Activated naive CD4-positive, alpha-beta T cell treated with anti-CD3 and anti-CD28 coated beads for 36 hours (primary cell): ENCODE results near the gene TSPAN32. TPM values are rescaled to one million over a fixed set of nuclear protein-coding genes. Genes with fewer than 3 reads are reported as not detected.
"Not testable (repeated sequence)": the region's sequence is repeated elsewhere in the genome, so short reads cannot be mapped to it uniquely, and the experiment has no call there.

Experiments
- CTCF ChIA-PET: fragments of 350-600 bp; sonication (Branson Sonifier 250); formaldehyde crosslinking; loops from one replicate; lab custom pipeline; 2021; ENCODE audit warnings: antibody characterized with exemption; lab: Charles Lee
- DNase-seq: peaks from one replicate; pipeline ENCODE4 v3.0.0-alpha.2; 2020
- H3K27ac Mint-ChIP-seq: one replicate; pipeline ENCODE4 v1.8.0; 2021; ENCODE audit warnings: mild to moderate bottlenecking, mixed read lengths
- H3K27me3 Mint-ChIP-seq: one replicate; pipeline ENCODE4 v1.8.0; 2021; ENCODE audit warnings: low read depth, mixed read lengths
- H3K36me3 Mint-ChIP-seq: one replicate; pipeline ENCODE4 v1.8.0; 2021; ENCODE audit warnings: low read depth, mixed read lengths
- H3K4me1 Mint-ChIP-seq: one replicate; pipeline ENCODE4 v1.8.0; 2021; ENCODE audit warnings: low read depth, mixed read lengths
- H3K4me3 Mint-ChIP-seq: one replicate; pipeline ENCODE4 v1.8.0; 2021; ENCODE audit warnings: mild to moderate bottlenecking, moderate library complexity, mixed read lengths
- H3K9me3 Mint-ChIP-seq: one replicate; pipeline ENCODE4 v1.8.0; 2021; ENCODE audit warnings: mixed read lengths
- intact Hi-C: fragments of 100-400 bp; cut with micrococcal nuclease; formaldehyde crosslinking; loops from one replicate; pipeline ENCODE4 v1.15.1; 2023
- total RNA-seq, 2 experiments: library from RNA; stranded (reverse); gene quantifications; one replicate each; pipeline ENCODE4 v1.2.3, GENCODE V29; 2021

The TSPAN32 gene
- total RNA-seq, 2 experiments from 2014 or later: 5.0 to 5.3 TPM

- Mint-ChIP-seq H3K4me3 (no peak overlapping the region), H3K27me3 (no peaks in the 10 kb centered on the region), H3K27ac (no peak overlapping the region), H3K36me3 (peaks cover 4% of the 10 kb centered on the region), H3K4me1 (no peaks in the 10 kb centered on the region), H3K9me3 (peaks cover 21% of the 10 kb centered on the region)
- CTCF ChIA-PET: no interaction called here
- intact Hi-C loops: no loop called here
- DNase-seq: no peak
These were observed 44.2 kb downstream of the TSPAN32 start for GRCh38 chr11:2346014-2346413.

GRCh38 chr11:2346586-2347307 is 44.9 kb downstream of the TSPAN32 start:
- intact Hi-C loops: no loop called here
- no peak for DNase-seq
- Mint-ChIP-seq H3K27ac (no peak overlapping the region), H3K4me1 (no peaks in the 10 kb centered on the region), H3K36me3 (peaks cover 4% of the 10 kb centered on the region), H3K4me3 (no peak overlapping the region), H3K27me3 (no peaks in the 10 kb centered on the region), H3K9me3 (peaks cover 21% of the 10 kb centered on the region)
- CTCF ChIA-PET: no interaction called here

DNA sequence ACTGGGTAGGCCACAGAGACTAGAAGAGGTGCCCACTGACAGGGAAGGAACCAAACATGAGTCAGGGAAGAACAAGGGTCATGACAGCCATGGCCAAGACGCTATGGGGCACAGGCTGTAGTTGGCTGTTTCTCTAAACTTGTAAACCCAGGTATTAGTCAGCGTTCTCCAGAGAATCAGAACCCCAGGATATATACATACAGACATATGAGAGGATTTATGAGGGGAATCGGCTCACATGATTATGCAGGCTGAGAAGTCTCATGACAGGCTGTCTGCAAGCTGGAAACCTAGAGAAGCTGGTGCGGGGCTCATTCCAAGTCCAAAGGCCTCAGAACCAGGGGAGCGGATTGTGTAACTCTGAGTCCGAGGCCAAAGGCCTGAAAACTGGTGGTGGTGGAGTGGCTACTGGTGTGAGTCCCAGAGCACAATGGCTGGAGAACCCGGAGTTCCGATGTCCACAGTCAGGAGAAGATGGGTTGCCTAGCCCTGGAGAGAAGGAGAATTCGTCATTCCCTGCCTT is 45.6 kb downstream of the TSPAN32 start:
- Mint-ChIP-seq H3K27ac (no peak overlapping the region), H3K9me3 (peaks cover 19% of the 10 kb centered on the region), H3K36me3 (peaks cover 4% of the 10 kb centered on the region), H3K4me1 (no peaks in the 10 kb centered on the region), H3K4me3 (no peak overlapping the region), H3K27me3 (no peaks in the 10 kb centered on the region)
- intact Hi-C loops: no loop called here
- DNase-seq: no peak
- CTCF ChIA-PET: no interaction called here

DNA sequence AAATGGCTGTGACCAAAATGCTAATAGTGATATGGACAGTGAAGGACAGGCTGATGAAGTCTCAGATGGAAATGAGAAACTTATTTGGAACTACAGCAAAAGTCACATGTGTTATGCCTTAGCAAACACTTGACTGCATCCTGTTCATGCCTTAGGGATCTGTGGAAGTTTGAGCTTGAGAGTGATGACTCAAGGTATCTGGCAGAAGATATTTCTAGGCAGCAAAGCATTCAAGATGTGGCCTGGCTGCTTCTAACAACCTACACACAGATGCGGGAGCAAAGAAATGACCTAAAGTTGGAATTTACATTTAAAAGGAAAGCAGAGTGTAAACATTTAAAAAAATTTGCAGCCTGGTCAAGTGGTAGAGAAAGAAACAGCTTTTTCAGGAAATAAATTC is 47.2 kb downstream of the TSPAN32 start:
- intact Hi-C loops: no loop called here
- DNase-seq: no peak
- Mint-ChIP-seq H3K36me3 (peaks cover 4% of the 10 kb centered on the region), H3K4me1 (no peaks in the 10 kb centered on the region), H3K4me3 (no peak overlapping the region), H3K9me3 (peaks cover 15% of the 10 kb centered on the region), H3K27me3 (no peaks in the 10 kb centered on the region), H3K27ac (no peak overlapping the region)
- CTCF ChIA-PET: no interaction called here

- no peaks in the 10 kb centered on the region for H3K27me3 Mint-ChIP-seq
- no peak for DNase-seq
- intact Hi-C loops: no loop called here
- H3K4me3 Mint-ChIP-seq: no peak overlapping the region
- no peaks in the 10 kb centered on the region for H3K4me1 Mint-ChIP-seq
- peaks cover 9% of the 10 kb centered on the region for H3K9me3 Mint-ChIP-seq
- H3K36me3 Mint-ChIP-seq: peaks cover 4% of the 10 kb centered on the region
- no peak overlapping the region for H3K27ac Mint-ChIP-seq
- CTCF ChIA-PET: no interaction called here
These were observed 49.9 kb downstream of the TSPAN32 start for GRCh38 chr11:2351701-2352100.

- H3K27me3 Mint-ChIP-seq: no peaks in the 10 kb centered on the region
- no peak overlapping the region for H3K27ac Mint-ChIP-seq
- H3K4me3 Mint-ChIP-seq: no peak overlapping the region
- H3K36me3 Mint-ChIP-seq: peaks cover 4% of the 10 kb centered on the region
- intact Hi-C loops: no loop called here
- CTCF ChIA-PET: no interaction called here
- H3K4me1 Mint-ChIP-seq: no peaks in the 10 kb centered on the region
- peaks cover 9% of the 10 kb centered on the region for H3K9me3 Mint-ChIP-seq
- no peak for DNase-seq
These were observed 50.6 kb downstream of the TSPAN32 start for GRCh38 chr11:2352420-2352819.

DNA sequence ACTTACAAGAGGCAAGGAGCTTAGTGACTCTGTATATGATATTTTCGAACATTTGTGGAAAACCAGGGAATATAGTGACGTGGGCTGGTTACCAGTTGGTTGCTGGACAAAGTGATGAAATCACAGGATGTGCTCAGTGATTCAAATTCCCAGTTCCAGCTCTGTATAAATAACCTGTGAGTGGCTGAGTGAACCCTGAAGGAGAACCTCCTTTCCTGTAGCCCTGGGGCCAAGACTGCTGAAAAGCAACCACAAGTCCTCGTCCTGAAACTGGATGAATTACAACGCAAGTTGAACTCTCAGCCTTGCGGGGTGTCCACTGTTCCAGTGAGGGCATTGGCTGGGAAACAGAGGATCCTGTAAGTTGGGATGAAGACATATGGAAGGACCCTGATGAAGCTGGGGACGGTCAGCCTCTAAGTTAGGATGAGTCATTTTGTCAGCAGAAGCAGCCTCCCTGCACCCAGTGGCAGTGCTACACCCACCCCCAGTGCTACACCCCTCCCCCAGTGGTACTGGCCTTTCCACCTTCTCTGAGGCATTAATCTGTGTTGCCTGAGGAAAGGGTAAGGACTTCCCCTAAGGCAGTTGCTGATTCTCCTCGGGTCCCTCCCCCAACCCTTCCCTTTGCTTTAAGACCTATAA is 53.3 kb downstream of the TSPAN32 start:
- no peak overlapping the region for H3K27ac Mint-ChIP-seq
- H3K27me3 Mint-ChIP-seq: no peaks in the 10 kb centered on the region
- H3K36me3 Mint-ChIP-seq: no peaks in the 10 kb centered on the region
- H3K4me3 Mint-ChIP-seq: no peak overlapping the region
- DNase-seq: no peak
- H3K9me3 Mint-ChIP-seq: no peaks in the 10 kb centered on the region
- no peaks in the 10 kb centered on the region for H3K4me1 Mint-ChIP-seq
- intact Hi-C loops: no loop called here
- CTCF ChIA-PET: no interaction called here

DNA sequence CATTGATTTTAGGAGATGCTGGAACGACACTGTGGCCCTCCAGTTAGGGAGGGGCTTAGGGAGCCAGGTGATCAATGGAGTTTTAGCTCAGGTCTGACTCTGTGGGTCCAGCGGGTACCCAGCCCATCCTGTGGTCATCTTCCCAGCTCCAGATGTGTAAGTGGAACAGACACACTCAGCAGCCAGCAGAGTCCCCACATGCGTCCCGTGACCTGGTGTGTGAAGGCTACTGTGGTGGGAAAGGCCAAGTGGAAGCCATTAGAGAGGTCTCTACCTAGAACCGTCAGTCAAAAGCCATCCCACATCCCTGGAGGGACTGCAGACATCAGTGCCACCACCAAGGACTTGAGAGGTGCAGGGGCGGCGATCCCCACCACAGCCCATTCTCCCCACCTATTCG is 55.4 kb downstream of the TSPAN32 start:
- intact Hi-C loops: no loop called here
- Mint-ChIP-seq H3K27me3 (no peaks in the 10 kb centered on the region), H3K27ac (no peak overlapping the region), H3K9me3 (no peaks in the 10 kb centered on the region), H3K4me1 (no peaks in the 10 kb centered on the region), H3K4me3 (no peak overlapping the region), H3K36me3 (no peaks in the 10 kb centered on the region)
- CTCF ChIA-PET: no interaction called here
- DNase-seq: no peak

- CTCF ChIA-PET, H3K4me3 Mint-ChIP-seq, DNase-seq, H3K27me3 Mint-ChIP-seq, H3K4me1 Mint-ChIP-seq, H3K36me3 Mint-ChIP-seq, H3K9me3 Mint-ChIP-seq, H3K27ac Mint-ChIP-seq, intact Hi-C loops: not testable (repeated sequence)
These were observed 55.8 kb downstream of the TSPAN32 start for GRCh38 chr11:2357651-2358050.

DNA sequence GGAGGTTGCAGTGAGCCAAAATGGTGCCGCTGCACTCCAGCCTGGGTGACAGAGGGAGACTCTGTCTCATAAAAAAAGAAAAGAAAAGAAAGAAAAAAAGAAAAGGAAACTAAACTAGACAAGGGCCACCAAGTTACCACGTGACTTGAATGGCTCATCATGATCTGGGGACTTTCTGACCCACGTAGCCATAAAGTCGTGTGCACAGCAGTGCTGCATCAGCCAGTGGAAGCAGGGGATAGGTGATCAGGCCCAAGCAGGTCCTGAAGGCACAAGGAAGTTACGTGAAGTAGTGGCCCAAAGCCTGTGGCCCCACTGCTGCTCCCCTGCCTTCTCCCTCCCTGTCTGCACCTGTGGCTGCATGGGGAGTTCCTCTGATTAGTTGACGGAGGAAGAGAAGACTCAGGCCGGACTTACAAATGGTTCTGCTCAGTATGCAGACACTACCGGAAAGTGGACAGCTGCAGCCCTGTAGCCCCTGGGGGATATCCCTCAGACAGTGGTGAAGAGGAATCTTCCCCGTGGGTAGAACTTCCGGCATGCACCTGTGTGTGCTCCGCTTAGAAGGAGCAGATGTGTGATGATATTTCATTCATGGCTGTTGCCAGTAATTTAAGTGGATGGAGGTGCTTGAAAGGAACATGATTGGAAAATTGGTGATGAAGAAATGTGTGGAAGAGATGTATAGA is 57.1 kb downstream of the TSPAN32 start:
- CTCF ChIA-PET: interaction anchor here (1.1 kb wide), 1 partner anchor 69 kb away, joined by 3 read pairs; no protein-coding TSS in a partner anchor
- DNase-seq: no peak
- no peaks in the 10 kb centered on the region for H3K36me3 Mint-ChIP-seq
- intact Hi-C loops: no loop called here
- H3K4me3 Mint-ChIP-seq: no peak overlapping the region
- no peaks in the 10 kb centered on the region for H3K9me3 Mint-ChIP-seq
- H3K4me1 Mint-ChIP-seq: no peaks in the 10 kb centered on the region
- H3K27ac Mint-ChIP-seq: no peak overlapping the region
- H3K27me3 Mint-ChIP-seq: no peaks in the 10 kb centered on the region

- Mint-ChIP-seq H3K36me3 (no peaks in the 10 kb centered on the region), H3K4me1 (no peaks in the 10 kb centered on the region), H3K9me3 (no peaks in the 10 kb centered on the region), H3K27ac (no peak overlapping the region), H3K4me3 (no peak overlapping the region), H3K27me3 (no peaks in the 10 kb centered on the region)
- intact Hi-C loops: no loop called here
- CTCF ChIA-PET: interaction anchor here (1.1 kb wide), 1 partner anchor 68 kb away, joined by 3 read pairs; no protein-coding TSS in a partner anchor
- no peak for DNase-seq
These were observed 57.7 kb downstream of the TSPAN32 start for GRCh38 chr11:2359557-2359956.

DNA sequence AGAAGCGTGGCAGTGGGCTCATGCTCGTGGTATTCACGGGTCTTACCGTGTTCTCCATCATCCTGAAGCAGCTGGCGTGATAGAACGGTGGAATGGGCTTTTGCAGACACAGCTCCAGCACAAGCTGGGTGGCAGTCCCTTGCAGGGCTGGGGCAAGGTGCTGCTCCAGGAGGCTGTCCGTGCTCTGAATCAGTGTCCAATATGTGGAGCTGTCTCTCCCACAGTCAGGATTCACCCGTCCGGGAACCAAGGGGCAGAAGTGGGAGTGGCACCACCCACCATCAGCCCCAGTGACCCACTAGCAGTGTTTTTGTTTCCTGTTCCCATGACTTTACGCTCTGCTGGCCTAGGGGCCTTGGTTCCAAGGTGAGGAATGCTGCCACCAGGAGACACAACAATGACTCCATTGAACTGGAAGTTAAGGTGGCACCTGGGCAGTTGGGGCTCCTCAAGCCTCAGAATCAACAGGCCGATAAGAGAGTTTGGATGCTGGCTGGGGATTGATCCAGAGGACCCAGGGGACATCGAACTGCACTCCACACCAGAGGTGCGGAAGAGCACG is 58.3 kb downstream of the TSPAN32 start:
- intact Hi-C loops: no loop called here
- H3K27me3 Mint-ChIP-seq: no peaks in the 10 kb centered on the region

More for the DNA sequence above, 58.3 kb downstream of the TSPAN32 start:
- H3K4me3 Mint-ChIP-seq: no peak overlapping the region
- CTCF ChIA-PET: interaction anchor here (1.1 kb wide), 1 partner anchor 68 kb away, joined by 3 read pairs; no protein-coding TSS in a partner anchor
- H3K4me1 Mint-ChIP-seq: no peaks in the 10 kb centered on the region
- H3K27ac Mint-ChIP-seq: no peak overlapping the region
- DNase-seq: no peak
- no peaks in the 10 kb centered on the region for H3K9me3 Mint-ChIP-seq
- no peaks in the 10 kb centered on the region for H3K36me3 Mint-ChIP-seq
